Sigmoid colon (tissue), 7 donors: ENCODE results near the gene FNDC4. TPM values are rescaled to one million over a fixed set of nuclear protein-coding genes. Genes with fewer than 3 reads are reported as not detected.

Experiments
- DNase-seq: peaks from one replicate; pipeline ENCODE4 v3.0.0-alpha.2; 2019
- H3K27ac ChIP-seq, 4 donors: fragments of 200-600 bp; sonication (generic); one replicate each; pipeline ENCODE4 v1.5.1; 2016 to 2019; ENCODE audit warnings: mild to moderate bottlenecking in 1 of 4
- H3K27me3 ChIP-seq, 3 donors: fragments of 200-600 bp; sonication (generic); one replicate each; pipeline ENCODE4 v1.5.1; 2019; ENCODE audit warnings: mild to moderate bottlenecking in 1 of 3
- H3K36me3 ChIP-seq, 4 donors: fragments of 200-600 bp; sonication (generic); one replicate each; pipeline ENCODE4 v1.5.1; 2016 to 2019
- H3K4me1 ChIP-seq, 4 donors: fragments of 200-600 bp; sonication (generic); one replicate each; pipeline ENCODE4 v1.5.1; 2017 to 2019
- H3K4me3 ChIP-seq, 4 donors: fragments of 200-600 bp; sonication (generic); one replicate each; pipeline ENCODE4 v1.5.1; 2017 to 2019; ENCODE audit warnings: mild to moderate bottlenecking in 2 of 4, moderate library complexity in 1 of 4
- H3K9me3 ChIP-seq, 4 donors: fragments of 200-600 bp in 3 of 4; sonication (generic) in 3 of 4; one replicate each; pipeline versions ENCODE4 v1.5.1 to v1.6.1; 2013 to 2019
- EP300 ChIP-seq, 4 donors: sonication (generic); formaldehyde crosslinking; IDR thresholded peaks; one replicate each; pipeline ENCODE4 v1.6.1; 2017; ENCODE audit warnings: antibody characterized with exemption in 4 of 4
- POLR2A ChIP-seq, 2 donors: fragments of 450-650 bp; IDR thresholded peaks; one replicate each; pipeline ENCODE4 v1.6.1; 2016; ENCODE audit warnings: antibody characterized with exemption in 2 of 2, mild to moderate bottlenecking in 2 of 2, moderate library complexity in 2 of 2
- POLR2AphosphoS5 ChIP-seq, 4 donors: sonication (generic); formaldehyde crosslinking; IDR thresholded peaks; one replicate each; pipeline ENCODE4 v1.6.1; 2017; ENCODE audit warnings: antibody characterized with exemption in 4 of 4
- WGBS, 2 donors: extraction: QIAGEN DNeasy Blood & Tissue Kit; methylation state at CpG; one replicate each; pipeline ENCODE4 v1.1.7; 2013; 5-methylcytosine and 5-hydroxymethylcytosine counted together
- intact Hi-C: fragments of 100-400 bp; cut with DNase I; formaldehyde crosslinking; loops from one replicate; pipeline ENCODE4 v1.15.1; 2023
- polyA plus RNA-seq, 3 donors: library from polyadenylated mRNA; stranded (reverse); fragments of 200-250 nt; gene quantifications; one replicate each; pipeline ENCODE4 v1.2.3, GENCODE V29; 2013
- total RNA-seq, 4 donors: library from RNA; depleted of rRNA; stranded (reverse); fragments of >200 nt; gene quantifications; one replicate each; pipeline ENCODE4 v1.1.0, GENCODE V29; 2016
- TF ChIP-seq, protein P1 (sequence below), 4 experiments: fragments of 450-650 bp in 3 of 4; fragments of 200-600 bp in 1 of 4; IDR thresholded peaks; one replicate each; pipeline ENCODE4 v1.5.1; 2016 to 2019; ENCODE audit warnings: antibody characterized with exemption in 4 of 4, mild to moderate bottlenecking in 3 of 4, moderate library complexity in 2 of 4
- donor health status: healthy with polysubstance abuse.
- donor health status: Bipolar disorder and iron deficiency.
- donor health status: healthy.

Gene FNDC4
- total and polyA plus RNA-seq, 7 donors: 0.69 to 6.8 (median 6.1) TPM

- Histone ChIP-seq H3K27me3 (no peaks in the 10 kb centered on the region), H3K36me3 (peaks cover 2 to 45% (median 7%) of the 10 kb centered on the region in 4 donors), H3K4me1 (no peaks in the 10 kb centered on the region), H3K9me3 (no peaks in the 10 kb centered on the region), H3K27ac (no peak overlapping the region), H3K4me3 (no peak overlapping the region)
- intact Hi-C loops: no loop called here
- DNase-seq: no peak
- TF ChIP-seq POLR2A (IDR thresholded peaks at IDR 0.05): no peak
- TF ChIP-seq POLR2AphosphoS5 (IDR thresholded peaks at IDR 0.05): no peak
- TF ChIP-seq EP300 (IDR thresholded peaks at IDR 0.05): no peak
- TF ChIP-seq, protein P1, sequence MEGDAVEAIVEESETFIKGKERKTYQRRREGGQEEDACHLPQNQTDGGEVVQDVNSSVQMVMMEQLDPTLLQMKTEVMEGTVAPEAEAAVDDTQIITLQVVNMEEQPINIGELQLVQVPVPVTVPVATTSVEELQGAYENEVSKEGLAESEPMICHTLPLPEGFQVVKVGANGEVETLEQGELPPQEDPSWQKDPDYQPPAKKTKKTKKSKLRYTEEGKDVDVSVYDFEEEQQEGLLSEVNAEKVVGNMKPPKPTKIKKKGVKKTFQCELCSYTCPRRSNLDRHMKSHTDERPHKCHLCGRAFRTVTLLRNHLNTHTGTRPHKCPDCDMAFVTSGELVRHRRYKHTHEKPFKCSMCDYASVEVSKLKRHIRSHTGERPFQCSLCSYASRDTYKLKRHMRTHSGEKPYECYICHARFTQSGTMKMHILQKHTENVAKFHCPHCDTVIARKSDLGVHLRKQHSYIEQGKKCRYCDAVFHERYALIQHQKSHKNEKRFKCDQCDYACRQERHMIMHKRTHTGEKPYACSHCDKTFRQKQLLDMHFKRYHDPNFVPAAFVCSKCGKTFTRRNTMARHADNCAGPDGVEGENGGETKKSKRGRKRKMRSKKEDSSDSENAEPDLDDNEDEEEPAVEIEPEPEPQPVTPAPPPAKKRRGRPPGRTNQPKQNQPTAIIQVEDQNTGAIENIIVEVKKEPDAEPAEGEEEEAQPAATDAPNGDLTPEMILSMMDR (IDR thresholded peaks at IDR 0.05): no peak
- WGBS, 2 donors: 95 to 98% methylated on average over 7 of the region's 7 CpGs
Observed at GRCh38 chr2:27464443-27464842, 30.6 kb downstream of the FNDC4 start.

- no peaks in the 10 kb centered on the region for H3K27me3 ChIP-seq
- no peak overlapping the region for H3K27ac ChIP-seq
- peaks cover 13 to 78% (median 24%) of the 10 kb centered on the region in 4 donors for H3K36me3 ChIP-seq
- intact Hi-C loops: no loop called here
- TF ChIP-seq, protein P1 (IDR thresholded peaks at IDR 0.05): no peak
- TF ChIP-seq POLR2AphosphoS5 (IDR thresholded peaks at IDR 0.05): no peak
- TF ChIP-seq EP300 (IDR thresholded peaks at IDR 0.05): no peak
- TF ChIP-seq POLR2A (IDR thresholded peaks at IDR 0.05): no peak
- H3K9me3 ChIP-seq: no peaks in the 10 kb centered on the region
- no peak overlapping the region for H3K4me3 ChIP-seq
- WGBS, 2 donors: 79 to 88% methylated on average over 8 of the region's 8 CpGs
- no peak for DNase-seq
- no peaks in the 10 kb centered on the region for H3K4me1 ChIP-seq
Observed at GRCh38 chr2:27461118-27461517, 33.9 kb downstream of the FNDC4 start.

DNA sequence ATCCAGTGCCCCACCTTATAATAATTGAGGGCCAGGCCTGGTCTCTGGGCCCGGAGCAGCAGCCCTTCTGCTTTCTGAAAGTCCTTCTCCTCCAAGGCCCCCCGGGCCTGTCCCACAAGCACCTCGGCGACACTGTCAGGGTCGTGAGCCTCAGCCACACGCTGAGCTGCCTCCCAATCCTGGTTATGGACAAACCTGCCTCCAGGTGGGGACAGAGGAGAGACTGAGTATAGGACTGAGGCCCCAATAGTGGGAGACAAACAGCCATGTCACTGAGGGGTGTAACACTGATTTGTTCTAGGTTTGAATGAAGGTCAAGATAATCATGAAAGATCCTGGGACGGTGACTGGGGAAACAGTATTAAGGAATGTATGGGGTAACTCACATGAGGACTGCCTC is 41.0 kb downstream of the FNDC4 start:
- no peaks in the 10 kb centered on the region for H3K27me3 ChIP-seq
- H3K27ac ChIP-seq: no peak overlapping the region
- H3K4me3 ChIP-seq: no peak overlapping the region
- no peaks in the 10 kb centered on the region for H3K4me1 ChIP-seq
- 92 to 94% methylated on average over 7 of the region's 7 CpGs for WGBS, 2 donors
- no peak for DNase-seq
- peaks cover 14 to 99% (median 51%) of the 10 kb centered on the region in 4 donors for H3K36me3 ChIP-seq
- TF ChIP-seq, protein P1 (IDR thresholded peaks at IDR 0.05): no peak
- TF ChIP-seq EP300 (IDR thresholded peaks at IDR 0.05) (no peak), POLR2AphosphoS5 (IDR thresholded peaks at IDR 0.05) (no peak), POLR2A (IDR thresholded peaks at IDR 0.05) (no peak)
- no peaks in the 10 kb centered on the region for H3K9me3 ChIP-seq
- intact Hi-C loops: no loop called here

GRCh38 chr2:27451095-27451494 is 43.9 kb downstream of the FNDC4 start:
- no peak for TF ChIP-seq POLR2AphosphoS5 (IDR thresholded peaks at IDR 0.05)
- TF ChIP-seq POLR2A (IDR thresholded peaks at IDR 0.05): no peak
- TF ChIP-seq EP300 (IDR thresholded peaks at IDR 0.05): no peak
- TF ChIP-seq, protein P1 (IDR thresholded peaks at IDR 0.05): no peak
- DNase-seq: no peak
- intact Hi-C loops: no loop called here
- Histone ChIP-seq H3K27me3 (no peaks in the 10 kb centered on the region), H3K36me3 (peaks cover 6 to 94% (median 45%) of the 10 kb centered on the region in 4 donors), H3K9me3 (no peaks in the 10 kb centered on the region), H3K27ac (no peak overlapping the region), H3K4me3 (no peak overlapping the region), H3K4me1 (no peaks in the 10 kb centered on the region)
- WGBS, 2 donors: 57 to 98% methylated on average over 1 of the region's 1 CpG

- H3K4me1 ChIP-seq: no peaks in the 10 kb centered on the region
- intact Hi-C loops: no loop called here
- H3K9me3 ChIP-seq: no peaks in the 10 kb centered on the region
- 48 to 86% methylated on average over 3 of the region's 3 CpGs for WGBS, 2 donors
- DNase-seq: no peak
- peaks cover 7 to 82% (median 27%) of the 10 kb centered on the region in 4 donors for H3K36me3 ChIP-seq
- TF ChIP-seq EP300 (IDR thresholded peaks at IDR 0.05) (no peak), POLR2AphosphoS5 (IDR thresholded peaks at IDR 0.05) (no peak), POLR2A (IDR thresholded peaks at IDR 0.05) (no peak)
- TF ChIP-seq, protein P1 (IDR thresholded peaks at IDR 0.05): no peak
- H3K27me3 ChIP-seq: no peaks in the 10 kb centered on the region
- no peak overlapping the region for H3K27ac ChIP-seq
- no peak overlapping the region for H3K4me3 ChIP-seq
Observed at GRCh38 chr2:27448381-27448780, 46.6 kb downstream of the FNDC4 start.
